Activated CD4-positive, alpha-beta T cell treated with anti-CD3 and anti-CD28 coated beads for 36 hours (primary cell): ENCODE measurements around the gene GPX1. TPM values are rescaled to one million over a fixed set of nuclear protein-coding genes. Genes with fewer than 3 reads are reported as not detected.

ENCODE experiments used
- ATAC-seq: fragments of 200-7000 bp; cut with Tn5 transposase; one replicate; pipeline ENCODE4 v1.10.0; 2021; ENCODE audit warnings: mild to moderate bottlenecking, moderate library complexity
- CTCF ChIA-PET: fragments of 350-600 bp; sonication (Branson Sonifier 250); formaldehyde crosslinking; loops from one replicate; lab custom pipeline; 2021; ENCODE audit warnings: antibody characterized with exemption; lab: Charles Lee
- POLR2A ChIA-PET: fragments of 350-600 bp; sonication (Branson Sonifier 250); formaldehyde crosslinking; loops from one replicate; lab custom pipeline; 2021; ENCODE audit warnings: antibody characterized with exemption, inconsistent platforms; lab: Charles Lee
- DNase-seq: peaks from one replicate; pipeline ENCODE4 v3.0.0-alpha.2; 2020
- H3K27ac Mint-ChIP-seq: one replicate; pipeline ENCODE4 v1.8.0; 2021; ENCODE audit warnings: mixed read lengths
- H3K27me3 Mint-ChIP-seq: one replicate; pipeline ENCODE4 v1.8.0; 2021; ENCODE audit warnings: mixed read lengths
- H3K36me3 Mint-ChIP-seq: one replicate; pipeline ENCODE4 v1.8.0; 2021; ENCODE audit warnings: low read depth, mixed read lengths
- H3K4me1 Mint-ChIP-seq: one replicate; pipeline ENCODE4 v1.8.0; 2021; ENCODE audit warnings: mixed read lengths
- H3K4me3 Mint-ChIP-seq: one replicate; pipeline ENCODE4 v1.8.0; 2021; ENCODE audit warnings: mild to moderate bottlenecking, moderate library complexity, mixed read lengths
- H3K9me3 Mint-ChIP-seq: one replicate; pipeline ENCODE4 v1.8.0; 2021; ENCODE audit warnings: low read depth, mixed read lengths
- intact Hi-C, 2 experiments: fragments of 100-400 bp; cut with DNase I in 1 of 2; cut with micrococcal nuclease in 1 of 2; formaldehyde crosslinking; loops; one replicate each; pipeline versions ENCODE4 v1.14.2 to v1.15.1; 2022 to 2024; cut with DNase I, micrococcal nuclease
- total RNA-seq, 2 experiments: library from RNA; stranded (reverse); gene quantifications; one replicate each; pipeline ENCODE4 v1.2.3, GENCODE V29; 2021

GPX1 gene
- total RNA-seq, 2 experiments from 2014 or later, result 182 to 306 TPM

- Mint-ChIP-seq H3K27ac (peak overlapping the region; percentile 55), H3K4me3 (no peak overlapping the region), H3K4me1 (peaks cover 9% of the 10 kb centered on the region), H3K27me3 (no peaks in the 10 kb centered on the region), H3K36me3 (peaks cover 36% of the 10 kb centered on the region), H3K9me3 (no peaks in the 10 kb centered on the region)
- DNase-seq, result no peak
- CTCF ChIA-PET, result no interaction called here
- POLR2A ChIA-PET, result no interaction called here
- intact Hi-C loops, result no loop called here
- peak; percentile 55 for ATAC-seq
These were observed 44.1 kb downstream of the GPX1 start for GRCh38 chr3:49313896-49314688.

GRCh38 chr3:49311283-49311682, 46.9 kb downstream of the GPX1 start:
- intact Hi-C loops, result no loop called here
- peaks cover 38% of the 10 kb centered on the region for H3K36me3 Mint-ChIP-seq

GRCh38 chr3:49310677-49311076, 47.5 kb downstream of the GPX1 start:
- peaks cover 9% of the 10 kb centered on the region for H3K4me1 Mint-ChIP-seq
- no peak overlapping the region for H3K27ac Mint-ChIP-seq
- POLR2A ChIA-PET, result no interaction called here
- no peaks in the 10 kb centered on the region for H3K27me3 Mint-ChIP-seq
- DNase-seq (no peak), ATAC-seq (no peak)
- no peaks in the 10 kb centered on the region for H3K9me3 Mint-ChIP-seq
- no peak overlapping the region for H3K4me3 Mint-ChIP-seq
- CTCF ChIA-PET, result interaction anchor here (0.7 kb wide), 1 partner anchor 83 kb away, joined by 4 read pairs; no protein-coding TSS in a partner anchor
- H3K36me3 Mint-ChIP-seq, result peaks cover 40% of the 10 kb centered on the region
- intact Hi-C loops, result no loop called here

More at GRCh38 chr3:49311283-49311682, 46.9 kb downstream of the GPX1 start:
- POLR2A ChIA-PET, result no interaction called here
- no peak overlapping the region for H3K4me3 Mint-ChIP-seq
- H3K27ac Mint-ChIP-seq, result peak overlapping the region; percentile 35
- H3K27me3 Mint-ChIP-seq, result no peaks in the 10 kb centered on the region
- no peaks in the 10 kb centered on the region for H3K9me3 Mint-ChIP-seq
- DNase-seq (no peak), ATAC-seq (no peak)
- CTCF ChIA-PET, result interaction anchor here (0.7 kb wide), 1 partner anchor 83 kb away, joined by 4 read pairs; no protein-coding TSS in a partner anchor
- peaks cover 9% of the 10 kb centered on the region for H3K4me1 Mint-ChIP-seq

Other genes starting within 250 kb of the GPX1 start
- gene USP19, start 237.5 kb downstream of the GPX1 start, total RNA-seq, result 10 to 100 TPM; 45.2 to 45.9 TPM
- gene LAMB2, start 225.3 kb downstream of the GPX1 start, total RNA-seq, result under 1 TPM in 1 of 2 experiments, not detected in 1; 0.71 TPM
- gene CCDC71, start 192.0 kb downstream of the GPX1 start, total RNA-seq, result 10 to 100 TPM; 19.5 to 22.2 TPM
- gene KLHDC8B, start 186.8 kb downstream of the GPX1 start, total RNA-seq, result 1 to 10 TPM; 1.2 to 3.1 TPM
- gene C3orf62, start 81.1 kb downstream of the GPX1 start, total RNA-seq, result 1 to 10 TPM; 3.7 to 3.9 TPM
- gene USP4, start 18.3 kb downstream of the GPX1 start, total RNA-seq, result 10 to 100 TPM; 69.3 to 71.8 TPM
- 100 to 1,000 TPM; 438 to 449 TPM for gene RHOA, start 53.6 kb upstream of the GPX1 start, total RNA-seq
- 1 to 10 TPM; 9.4 TPM for gene TCTA, start 54.1 kb upstream of the GPX1 start, total RNA-seq
- 1 to 10 TPM; 3.6 to 4.1 TPM for gene AMT, start 64.1 kb upstream of the GPX1 start, total RNA-seq
- gene NICN1, start 71.0 kb upstream of the GPX1 start, total RNA-seq, result 10 to 100 TPM in 1 of 2 experiments, 1 to 10 TPM in 1; 9.5 to 12.6 TPM
- gene DAG1, start 111.9 kb upstream of the GPX1 start, total RNA-seq, result 1 to 10 TPM; 9.0 to 9.2 TPM
- gene BSN, start 196.1 kb upstream of the GPX1 start, total RNA-seq, result under 1 TPM; 0.09 to 0.11 TPM